Measurements from ENCODE around the gene ZMYND8.
"Not testable (repeated sequence)": the region's sequence is repeated elsewhere in the genome, so short reads cannot be mapped to it uniquely, and the experiment has no call there.

Gene ZMYND8

DNA sequence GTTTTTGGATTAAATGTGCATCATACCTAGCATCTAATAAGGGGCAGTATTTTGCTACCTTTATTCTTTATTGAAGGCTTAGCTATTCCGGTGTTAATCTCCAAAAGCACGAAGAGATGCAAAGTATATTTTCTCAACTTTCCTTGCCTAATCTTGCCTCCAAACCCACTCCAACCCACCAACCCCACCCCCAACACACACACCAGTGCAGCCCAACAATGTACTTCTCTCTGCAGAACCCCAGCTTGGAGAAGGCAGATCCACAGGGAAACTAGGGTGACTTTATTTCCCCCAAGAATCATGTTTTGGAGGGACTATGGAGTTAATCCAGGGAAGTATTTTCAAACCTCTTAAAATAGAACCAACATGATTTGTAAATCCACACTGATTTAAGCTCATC is 73.6 kb downstream of the ZMYND8 start:
- no peak for DNase-seq

GRCh38 chr20:47281376-47281775 is 75.1 kb downstream of the ZMYND8 start:
- DNase-seq: no peak

- DNase-seq: no peak
Measured at GRCh38 chr20:47280668-47281067, 75.8 kb downstream of the ZMYND8 start.

DNA sequence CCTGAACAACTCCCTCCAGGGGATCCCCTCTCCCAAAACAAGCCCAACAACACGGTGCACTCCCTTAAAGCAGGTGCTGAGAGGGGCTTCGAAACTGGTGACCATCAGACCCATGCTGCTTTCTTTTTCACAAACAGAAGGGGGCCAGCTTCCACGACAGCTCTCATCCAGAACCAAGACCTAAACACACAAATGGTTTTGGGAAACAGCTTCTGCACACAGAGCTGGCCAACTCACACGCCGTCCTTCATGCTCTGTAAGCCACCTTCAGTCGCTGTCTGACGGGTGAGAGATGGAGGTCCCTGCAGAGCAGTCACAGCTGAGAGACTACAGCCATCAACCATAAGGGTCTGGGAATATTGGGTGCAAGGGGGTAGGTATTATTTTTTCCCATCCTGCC is 76.3 kb downstream of the ZMYND8 start:
- DNase-seq: no peak

DNA sequence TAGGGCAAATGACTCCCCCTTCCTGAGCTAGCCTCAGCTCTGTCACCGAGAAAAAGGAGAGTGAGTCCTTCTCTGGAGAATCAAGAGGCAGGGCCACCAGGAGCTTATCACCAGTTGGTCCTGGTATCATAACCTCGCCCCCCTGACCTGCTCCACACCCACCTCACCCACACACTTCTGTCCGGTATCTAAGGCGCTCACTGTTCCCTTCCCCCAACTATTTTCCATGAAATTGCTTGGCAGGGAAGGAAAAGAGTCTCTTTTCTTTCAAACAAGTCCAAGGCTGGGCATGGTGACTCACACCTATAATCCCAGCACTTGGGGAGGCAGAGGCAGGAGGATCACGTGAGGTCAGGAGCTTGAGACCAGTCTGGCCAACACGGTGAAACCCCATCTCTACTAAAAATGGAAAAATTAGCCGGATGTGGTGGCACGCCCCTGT is 77.6 kb downstream of the ZMYND8 start:
- no peak for DNase-seq

GRCh38 chr20:47277535-47277872 is 79.0 kb downstream of the ZMYND8 start:
- DNase-seq: not testable (repeated sequence)

DNA sequence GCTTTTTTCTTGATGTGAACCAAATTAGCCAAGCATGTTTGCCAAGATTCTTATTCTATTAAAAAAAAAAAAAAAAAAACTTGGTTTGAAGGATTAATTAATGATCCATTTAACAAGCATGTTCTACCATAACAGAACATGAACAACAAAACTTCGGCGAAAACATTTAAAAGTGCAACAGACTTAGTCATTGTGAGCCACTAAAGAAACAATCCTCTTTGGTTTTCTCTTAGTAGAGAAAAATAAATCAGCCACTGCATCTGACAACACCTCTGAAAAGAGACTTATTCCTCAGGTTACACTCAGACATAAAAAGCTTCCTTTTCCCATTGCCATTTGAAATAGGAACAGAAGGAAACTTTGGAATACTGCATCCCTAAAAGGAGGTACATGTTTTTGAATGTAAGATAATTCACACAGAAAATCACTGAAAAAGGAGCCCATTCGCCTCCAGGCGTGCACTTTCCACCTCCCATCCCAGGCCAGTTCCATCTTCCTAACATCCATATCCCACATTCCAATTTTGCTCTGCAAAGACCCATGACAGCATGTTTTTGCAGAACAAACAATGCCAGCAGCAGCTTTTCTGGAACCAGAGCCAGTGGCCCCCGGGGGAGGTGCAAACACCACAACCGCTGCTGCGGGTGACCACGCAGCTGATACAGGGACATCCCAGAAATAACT is 79.5 kb downstream of the ZMYND8 start:
- DNase-seq: no peak

DNA sequence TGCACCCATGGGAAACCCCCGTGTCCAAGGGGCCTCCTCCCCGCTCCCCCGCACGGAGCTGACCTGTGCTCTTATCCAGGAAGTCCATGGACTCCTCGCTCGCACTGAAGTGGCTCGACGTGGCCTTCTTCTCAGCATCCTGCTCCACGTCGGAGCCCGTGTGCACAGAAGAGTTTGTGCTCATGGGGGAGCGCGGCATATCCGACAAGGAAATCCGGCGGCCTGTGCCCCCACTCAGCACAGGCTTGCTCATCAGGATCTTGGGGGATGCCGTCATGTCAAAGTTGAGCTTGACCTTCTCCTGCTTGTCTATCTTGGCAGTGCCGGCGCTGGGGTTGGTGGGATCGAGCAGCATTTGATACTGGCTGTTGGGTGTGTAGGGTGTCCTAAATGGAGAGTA is 80.2 kb downstream of the ZMYND8 start:
- no peak for DNase-seq

DNA sequence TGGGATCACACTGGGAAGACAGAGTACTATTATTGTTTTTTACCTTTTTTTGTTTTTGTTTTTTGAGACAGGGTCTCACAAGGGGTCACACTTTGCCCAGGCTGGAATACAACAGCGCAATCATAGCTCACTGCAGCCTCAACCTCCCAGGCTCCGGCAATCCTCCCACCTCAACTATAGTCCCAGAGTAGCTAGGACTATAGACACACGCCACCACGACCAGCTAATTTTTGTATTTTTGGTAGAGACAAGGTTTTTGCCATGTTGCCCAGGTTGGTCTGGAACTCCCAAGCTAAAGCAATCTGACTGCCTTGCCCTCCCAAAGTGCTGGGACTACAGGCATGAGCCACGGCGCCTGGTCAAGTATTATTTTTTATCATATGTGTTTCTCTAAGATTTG is 81.0 kb downstream of the ZMYND8 start:
- no peak for DNase-seq

GRCh38 chr20:47274401-47275108 is 81.9 kb downstream of the ZMYND8 start:
- DNase-seq: peak; percentile 89

DNA sequence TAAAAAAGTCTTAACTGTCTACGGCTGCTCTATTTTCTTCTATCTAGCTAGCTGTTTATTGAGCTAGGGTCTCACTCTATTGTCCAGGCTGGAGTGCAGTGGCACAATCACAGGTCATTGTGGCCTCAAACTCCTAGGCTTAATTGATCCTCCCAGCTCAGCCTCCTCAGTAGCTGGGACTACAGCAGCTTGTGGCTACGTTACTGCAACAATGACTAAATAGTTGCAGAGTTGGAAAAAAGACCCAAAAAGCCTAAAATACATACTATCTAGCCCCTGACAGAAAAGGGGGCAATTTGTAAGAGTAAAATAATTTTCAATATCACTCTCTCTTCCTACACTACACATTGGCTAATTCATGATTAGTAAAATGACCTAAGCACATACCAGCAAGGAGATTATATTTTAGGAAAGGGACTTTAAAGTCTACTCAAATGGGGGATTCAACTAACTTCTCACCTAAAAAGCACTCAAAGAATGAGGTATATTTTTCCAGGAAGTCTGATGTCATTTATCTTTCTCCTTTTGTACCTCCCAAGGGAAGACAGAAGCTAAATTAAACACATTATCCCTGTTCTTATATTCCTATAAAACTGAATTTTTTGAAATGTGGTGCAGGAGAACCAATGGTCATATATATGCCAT is 82.8 kb downstream of the ZMYND8 start:
- DNase-seq: peak; percentile 26

DNA sequence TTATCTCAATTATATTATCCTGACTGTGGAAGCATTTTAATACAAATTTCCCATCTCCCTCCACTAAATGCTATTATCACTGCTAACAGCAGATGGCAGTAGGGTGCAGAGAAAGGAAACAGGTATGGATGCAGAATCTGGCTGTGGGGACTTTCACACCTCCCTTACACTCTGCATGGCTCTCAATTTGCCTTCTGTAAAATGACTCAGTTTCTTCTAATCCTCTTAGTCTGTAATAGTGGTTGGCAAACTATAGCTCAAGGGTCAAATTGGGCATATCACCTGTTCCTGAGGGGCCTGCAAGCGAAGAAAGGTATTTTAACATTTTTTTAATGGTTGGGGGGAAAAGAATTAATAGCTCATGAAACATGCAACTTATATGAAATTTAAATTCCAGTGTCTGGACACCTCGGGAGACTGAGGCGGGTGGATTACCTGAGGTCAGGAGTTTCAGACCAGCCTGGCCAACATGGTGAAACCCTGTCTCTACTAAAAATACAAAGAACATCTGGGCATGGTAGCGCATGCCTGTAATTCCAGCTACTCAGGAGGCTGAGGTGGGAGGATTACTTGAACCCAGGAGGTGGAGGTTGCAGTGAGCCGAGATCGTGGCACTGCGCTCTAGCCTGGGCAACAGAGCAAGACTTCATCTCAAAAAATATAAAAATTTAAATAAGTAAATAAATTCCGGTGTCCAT is 83.5 kb downstream of the ZMYND8 start:
- DNase-seq: peak; percentile 80

DNA sequence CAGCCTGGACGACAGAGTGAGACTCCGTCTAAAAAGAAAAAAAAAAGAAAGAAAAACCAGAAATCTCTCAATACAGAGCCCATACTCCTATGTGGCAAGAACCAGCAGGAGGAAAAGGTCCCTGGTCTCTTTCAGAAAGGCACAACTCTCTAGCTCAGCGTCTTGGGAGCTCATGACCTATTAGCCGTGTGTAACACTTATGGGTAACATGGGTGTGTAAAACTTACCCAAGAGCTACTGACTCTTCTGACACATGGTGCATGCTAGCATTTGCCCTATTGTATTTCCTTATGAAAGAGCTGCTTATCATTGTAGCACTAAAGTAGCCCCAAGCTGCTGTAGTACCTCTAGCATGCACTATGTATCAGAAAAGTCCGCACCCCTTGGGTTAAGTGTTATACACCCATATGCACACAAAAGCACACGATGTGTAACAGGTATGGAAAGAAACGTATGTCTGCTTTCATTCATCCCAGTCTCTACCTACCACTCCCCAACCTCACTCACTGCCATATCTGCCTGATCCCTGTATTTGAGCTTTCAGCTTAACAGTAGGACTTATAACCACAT is 85.4 kb downstream of the ZMYND8 start:
- no peak for DNase-seq

- no peak for DNase-seq
Measured at GRCh38 chr20:47269309-47270165, 87.0 kb downstream of the ZMYND8 start.

GRCh38 chr20:47267621-47268020 is 88.9 kb downstream of the ZMYND8 start:
- no peak for DNase-seq

DNA sequence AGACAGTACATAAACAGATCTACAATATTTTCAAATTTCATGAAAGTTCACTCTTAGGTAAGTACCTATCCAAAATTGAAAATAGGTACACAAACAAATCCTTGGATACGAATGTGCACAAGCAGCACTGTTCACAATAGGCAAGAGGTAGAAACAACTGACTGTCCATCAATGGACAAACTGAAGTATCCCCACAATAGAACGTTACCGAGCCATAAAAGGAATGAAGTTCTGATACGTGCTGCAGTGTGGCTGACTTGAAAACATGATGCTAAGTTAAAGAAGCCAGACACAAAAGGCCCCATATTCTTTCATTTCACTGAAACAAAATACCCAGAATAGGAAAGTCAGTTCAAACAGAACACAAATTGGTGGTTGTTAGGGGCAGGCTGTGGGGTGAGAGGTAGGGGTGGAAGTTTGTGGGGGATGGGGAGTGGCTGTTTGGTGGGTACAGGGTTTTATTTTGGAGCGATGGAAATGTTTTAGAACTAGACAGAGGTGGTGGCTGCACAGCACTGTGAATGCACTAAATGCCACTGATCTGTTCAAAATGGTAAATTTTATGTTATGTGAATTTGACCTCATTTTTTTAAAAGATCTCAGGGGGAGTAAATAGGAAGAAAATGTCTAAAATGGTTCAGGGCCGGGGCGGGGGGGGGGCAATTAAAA is 89.5 kb downstream of the ZMYND8 start:
- no peak for DNase-seq

- no peak for DNase-seq
Measured at GRCh38 chr20:47265984-47266383, 90.5 kb downstream of the ZMYND8 start.

DNA sequence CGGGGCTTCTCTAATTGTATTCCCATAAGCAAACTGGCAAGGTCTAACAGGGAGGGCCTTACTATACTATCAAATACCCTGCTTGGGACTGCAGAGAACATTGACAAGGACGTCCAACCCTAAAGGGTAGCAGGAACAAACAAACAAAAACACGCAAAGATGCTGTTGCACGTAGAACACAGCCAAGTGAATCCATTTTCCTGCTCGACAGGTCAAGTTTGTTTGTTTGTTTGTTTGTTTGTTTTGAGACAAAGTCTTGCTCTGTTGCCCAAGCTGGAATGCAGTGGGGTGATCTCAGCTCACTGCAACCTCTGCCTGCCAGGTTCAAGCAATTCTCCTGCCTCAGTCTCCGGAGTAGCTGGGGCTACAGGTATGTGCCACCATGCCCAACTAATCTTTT is 91.3 kb downstream of the ZMYND8 start:
- no peak for DNase-seq

DNA sequence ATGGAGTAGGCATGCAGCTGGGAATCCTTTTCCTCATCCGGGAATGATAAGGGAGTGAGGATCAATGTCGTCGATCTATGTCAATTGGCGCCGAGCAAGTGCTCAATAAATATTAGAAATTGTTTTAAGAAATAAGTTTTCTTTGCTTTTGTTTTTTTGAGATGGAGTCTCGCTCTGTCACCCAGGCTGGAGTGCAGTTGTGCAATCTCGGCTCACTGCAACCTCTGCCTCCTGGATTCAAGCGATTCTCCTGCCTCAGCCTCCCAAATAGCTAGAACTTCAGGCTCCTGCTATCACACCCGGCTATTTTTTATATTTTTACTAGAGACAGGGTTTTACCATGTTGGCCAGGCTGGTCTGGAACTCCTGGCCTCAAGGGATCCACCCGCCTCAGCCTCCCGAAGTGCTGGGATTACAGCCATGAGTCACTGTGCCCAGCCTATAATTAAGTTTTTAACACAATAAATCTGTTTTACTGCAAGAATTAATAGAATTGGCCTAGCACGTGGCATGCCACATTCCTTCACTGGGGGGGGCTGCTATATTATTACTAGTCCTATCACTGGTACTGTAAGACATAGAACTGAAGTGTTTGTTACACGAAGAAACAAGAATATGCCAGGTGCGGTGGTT is 92.2 kb downstream of the ZMYND8 start:
- DNase-seq: not testable (repeated sequence)

DNA sequence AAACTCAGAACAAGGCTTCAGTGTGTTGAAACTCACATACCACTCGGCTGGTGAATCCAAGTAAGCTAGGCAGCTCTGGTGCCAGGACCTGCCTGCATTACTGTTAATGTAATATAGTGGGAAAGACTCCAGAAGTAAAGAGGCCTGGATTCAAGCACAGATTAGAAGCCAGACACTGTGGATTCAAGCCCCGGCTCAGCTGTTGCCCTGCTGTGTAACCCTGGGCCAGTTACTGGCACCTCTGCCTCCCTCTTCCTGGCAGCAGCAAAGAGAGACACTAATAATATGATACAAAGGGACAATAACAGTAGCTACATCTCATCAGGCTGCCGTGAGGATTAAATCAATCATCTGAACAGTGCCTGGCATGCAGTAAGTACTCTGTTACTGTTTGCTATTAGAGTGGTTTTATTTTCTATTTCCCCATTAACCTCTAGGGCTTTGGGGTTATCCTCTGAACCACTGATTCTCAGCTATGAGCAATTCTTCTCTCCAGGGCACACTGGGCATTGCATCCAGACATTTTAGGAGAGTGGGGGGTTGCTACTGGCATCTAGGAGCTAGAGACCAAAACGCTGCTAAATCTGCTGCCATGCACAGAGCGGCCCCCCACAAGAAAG is 92.9 kb downstream of the ZMYND8 start:
- DNase-seq: no peak

DNA sequence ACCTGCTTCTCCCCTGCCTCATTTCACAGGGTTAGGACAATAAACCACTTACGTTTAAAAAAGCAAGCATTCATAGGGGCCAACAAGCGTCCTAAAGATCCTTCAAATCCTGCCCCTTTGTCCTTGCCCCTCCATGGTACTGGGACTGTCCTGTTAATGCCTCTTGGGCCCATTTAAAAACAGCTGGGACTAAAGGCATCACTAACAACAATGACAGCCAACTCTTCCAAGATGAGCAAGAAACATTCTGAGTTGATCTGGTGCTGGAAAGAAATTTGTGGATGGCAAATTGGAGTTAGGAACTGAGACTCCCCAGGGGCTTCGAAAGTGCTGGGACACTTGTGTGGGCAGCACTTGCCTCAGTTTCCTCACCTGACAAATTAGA is 93.4 kb downstream of the ZMYND8 start:
- DNase-seq: no peak

Measured in activated CD4-positive, alpha-beta T cell treated with anti-CD3 and anti-CD28 coated beads, Interleukin-2, amount 50 U/mL, for 16 hours (primary cell).